GM21515 (cell line): ENCODE measurements around the gene AHSP.
"Not testable (repeated sequence)": the region's sequence is repeated elsewhere in the genome, so short reads cannot be mapped to it uniquely, and the experiment has no call there.

Experiments used
- ATAC-seq: cut with Tn5 transposase; IDR thresholded peaks from one replicate; pipeline ENCODE4 v1.9.1; 2021; ENCODE audit not compliant: unreplicated experiment

The AHSP gene

DNA sequence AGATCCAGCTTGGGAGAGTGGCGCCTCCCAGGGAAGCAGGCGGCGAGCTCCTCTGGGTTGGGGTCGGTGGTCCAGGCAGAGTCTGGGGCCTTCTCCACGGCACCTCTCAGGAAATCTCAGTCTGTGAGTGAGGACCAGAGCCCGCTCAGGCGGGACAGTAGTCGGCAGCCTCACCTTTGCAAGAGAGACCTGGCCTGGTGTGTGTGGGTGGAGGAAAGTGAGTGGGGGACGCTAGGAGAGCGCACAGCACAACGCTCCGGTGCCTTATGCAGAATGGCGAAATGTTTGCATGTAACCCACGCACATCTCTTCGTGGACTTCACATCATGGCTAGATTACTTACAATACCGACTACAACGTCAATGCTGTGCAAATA lies 2.2 kb downstream of the AHSP start:
- ATAC-seq: no peak

DNA sequence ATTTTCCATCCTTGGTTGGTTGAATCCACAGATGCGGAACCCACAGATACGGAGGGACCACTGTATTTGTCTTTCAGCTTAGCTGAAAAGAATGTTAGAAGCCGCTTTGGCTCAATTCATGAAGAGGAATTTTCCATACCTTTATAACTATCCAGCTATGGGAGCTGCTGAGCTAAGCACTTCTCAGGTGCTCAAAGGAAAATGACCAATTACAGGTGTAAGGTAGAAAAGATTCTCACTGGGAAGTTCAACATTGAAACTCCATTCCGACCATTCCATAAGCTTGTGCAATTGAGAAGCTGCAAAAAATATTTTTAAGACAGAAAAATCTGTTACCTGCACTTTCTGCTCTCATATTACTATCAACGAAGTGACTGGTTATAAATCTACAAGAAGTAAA lies 2.7 kb downstream of the AHSP start:
- ATAC-seq: no peak

DNA sequence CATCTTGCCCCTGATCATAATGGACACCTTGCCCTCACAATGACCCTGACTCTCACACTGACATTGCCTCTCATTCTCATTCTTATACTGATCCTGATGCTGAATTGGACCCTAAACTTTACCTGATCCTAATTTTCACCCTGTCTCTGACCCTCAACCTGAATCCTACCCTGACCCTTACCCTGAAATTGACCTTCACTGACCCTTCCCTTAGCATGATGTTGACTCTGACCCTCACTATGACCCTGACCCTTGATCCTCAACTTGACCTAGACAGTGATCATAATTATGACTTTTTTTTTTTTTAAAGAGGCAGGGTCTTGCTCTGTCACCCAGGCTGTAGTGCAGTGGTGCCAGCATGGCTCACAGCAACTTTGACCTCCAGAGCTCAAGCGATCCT lies 3.4 kb downstream of the AHSP start:
- no peak for ATAC-seq

DNA sequence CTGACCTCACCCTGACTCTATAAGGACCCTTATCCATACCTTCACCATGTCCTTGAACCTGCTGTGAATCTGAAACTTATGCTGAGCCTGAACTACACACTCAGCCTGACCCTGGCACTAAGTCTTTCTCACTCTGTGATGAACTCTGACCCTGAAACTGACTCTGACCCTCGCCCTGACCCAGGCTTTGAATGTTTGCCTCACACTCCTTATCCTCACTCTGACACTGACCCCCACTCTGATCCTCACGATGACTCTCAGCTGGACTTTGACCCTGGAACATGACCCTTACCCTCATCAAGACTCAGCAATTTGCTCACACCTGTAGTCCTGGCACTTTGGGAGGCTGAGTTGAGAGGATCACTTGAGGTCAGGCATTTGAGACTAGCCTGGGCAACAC lies 4.4 kb downstream of the AHSP start:
- ATAC-seq: no peak

DNA sequence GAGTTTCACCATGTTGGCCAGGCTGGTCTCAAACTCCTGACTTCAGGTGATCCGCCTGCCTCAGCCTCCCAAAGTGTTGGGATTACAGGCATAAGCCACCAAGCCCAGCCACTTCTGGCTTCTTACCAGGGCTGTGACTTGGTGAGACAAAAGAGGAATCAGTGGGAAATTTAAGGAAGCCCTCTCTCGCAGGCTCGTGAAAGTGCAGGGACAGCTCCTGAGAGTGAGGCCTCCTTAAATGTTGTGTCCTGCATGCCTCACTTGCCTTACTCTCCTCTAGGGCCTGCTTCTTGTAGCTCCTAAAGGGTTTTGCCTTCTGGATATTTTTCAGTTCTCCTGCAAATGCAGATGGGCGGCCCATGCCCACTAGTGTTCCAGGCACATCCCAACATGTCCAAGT lies 5.2 kb downstream of the AHSP start:
- ATAC-seq: no peak

DNA sequence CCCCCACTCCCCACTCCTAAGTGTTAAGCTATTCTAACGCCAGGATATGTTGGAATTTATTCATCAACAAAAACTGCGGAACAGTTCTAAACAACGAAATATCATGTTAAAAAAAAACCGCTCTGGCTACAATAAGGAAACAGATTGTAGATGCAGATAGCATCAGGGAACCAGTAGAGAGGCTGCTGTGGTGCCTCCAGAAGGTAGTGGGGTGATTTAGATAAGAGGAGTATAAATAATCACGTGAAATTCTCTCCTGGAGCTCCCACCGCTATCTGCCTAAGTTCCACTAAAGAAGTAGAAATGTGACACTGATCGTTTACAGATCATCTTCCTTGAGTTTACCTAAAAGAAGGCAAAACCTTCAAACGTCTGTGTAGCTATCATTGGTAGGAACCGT lies 8.0 kb downstream of the AHSP start:
- no peak for ATAC-seq

DNA sequence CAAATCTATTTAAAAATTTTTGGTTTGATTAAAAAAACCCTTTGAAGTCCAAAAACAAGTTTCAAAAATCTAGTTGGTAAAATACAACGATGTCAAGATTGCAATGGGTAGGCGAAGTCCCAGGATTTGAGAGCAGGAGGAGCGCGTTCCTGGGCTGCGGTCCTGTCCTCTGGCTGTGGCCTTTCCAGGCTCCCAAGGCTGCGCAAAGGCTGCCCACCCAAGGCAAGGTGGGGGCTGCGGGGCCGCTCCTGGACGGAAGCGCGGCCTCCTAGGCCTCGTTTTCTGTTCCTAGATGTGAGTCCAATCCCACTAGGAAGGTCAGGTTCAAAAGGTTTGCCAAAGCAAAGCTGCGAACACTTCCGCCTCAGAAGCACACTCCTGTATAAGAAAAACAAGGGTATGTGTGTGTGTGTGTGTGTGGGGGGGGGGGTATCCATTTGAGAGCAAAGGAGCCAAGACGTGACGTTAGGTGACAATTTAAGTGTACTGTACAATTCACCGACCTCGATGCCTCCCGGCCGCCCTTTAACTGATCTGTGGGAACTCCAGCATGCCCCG lies 9.2 kb downstream of the AHSP start:
- no peak for ATAC-seq

DNA sequence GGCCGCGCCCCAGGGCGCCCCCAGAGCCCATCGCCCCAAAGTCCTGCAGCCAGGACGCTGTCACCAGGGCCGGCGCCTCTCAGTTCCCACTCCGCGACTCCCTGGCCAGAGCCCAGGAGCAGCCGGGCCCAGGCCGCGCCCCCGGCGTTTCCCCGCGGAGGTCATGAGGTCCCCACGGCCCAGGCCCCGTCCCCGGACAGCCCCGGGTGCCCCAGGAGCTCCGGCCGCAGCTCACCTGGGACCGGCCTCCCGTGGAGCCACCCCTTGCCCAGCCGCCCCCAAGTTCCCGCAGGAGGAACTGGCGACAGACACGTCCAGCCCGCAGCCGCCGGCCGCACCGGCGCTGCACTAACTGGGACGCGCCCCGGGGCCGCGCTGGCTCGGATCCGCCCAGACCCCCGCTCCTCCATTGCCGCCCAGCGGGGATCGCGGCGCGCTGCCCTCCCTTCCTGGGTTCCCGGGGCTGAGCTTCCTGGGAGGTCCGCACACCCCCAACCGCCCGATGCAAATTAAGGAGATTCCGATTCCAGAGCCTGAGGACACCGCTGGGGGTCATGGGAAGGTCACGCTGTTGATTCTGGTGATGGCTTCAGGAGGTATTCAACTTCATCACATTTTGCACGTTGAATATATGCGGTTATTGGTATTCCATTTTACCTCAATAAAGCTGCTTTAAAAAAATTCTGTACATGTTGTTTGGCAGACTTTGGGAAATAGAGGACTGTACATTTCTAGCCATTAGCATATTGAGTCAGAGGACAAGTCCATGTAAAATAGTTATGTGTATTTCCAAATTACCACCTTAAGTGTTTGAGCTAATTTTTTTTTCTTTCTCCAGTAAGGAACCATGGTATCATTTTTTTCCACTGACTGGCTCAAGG lies 9.9 kb downstream of the AHSP start:
- no peak for ATAC-seq

DNA sequence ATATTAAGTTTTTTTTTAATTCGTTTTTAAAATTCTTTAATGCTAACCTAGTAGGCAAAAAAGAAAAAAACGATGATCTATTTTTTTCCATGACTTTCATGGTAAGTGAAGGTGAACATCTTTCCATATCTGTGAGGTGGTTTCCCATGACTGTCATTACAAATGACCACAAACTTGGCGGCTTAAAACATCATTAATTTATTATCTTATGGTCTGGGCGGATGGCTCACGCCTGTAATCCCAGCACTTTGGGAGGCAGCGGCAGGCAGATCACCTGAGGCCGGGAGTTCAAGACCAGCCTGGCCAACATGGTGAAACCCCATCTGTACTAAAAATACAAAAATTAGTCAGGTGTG lies 10.5 kb downstream of the AHSP start:
- not testable (repeated sequence) for ATAC-seq

DNA sequence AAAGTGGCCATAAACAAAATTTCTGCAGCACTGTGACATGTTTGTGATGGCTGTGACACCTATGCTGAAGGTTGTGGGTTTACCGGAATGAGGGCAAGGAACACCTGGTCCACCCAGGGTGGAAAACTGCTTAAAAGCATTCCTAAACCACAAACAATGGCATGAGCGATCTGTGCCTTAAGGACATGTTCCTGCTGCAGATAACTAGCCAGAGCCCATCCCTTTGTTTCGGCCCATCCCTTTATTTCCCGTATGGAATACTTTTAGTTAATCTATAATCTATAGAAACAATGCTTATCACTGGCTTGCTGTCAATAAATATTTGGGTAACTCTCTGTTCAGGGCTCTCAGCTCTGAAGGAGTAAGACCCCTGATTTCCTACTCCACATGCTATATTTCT lies 12.1 kb downstream of the AHSP start:
- ATAC-seq: not testable (repeated sequence)

DNA sequence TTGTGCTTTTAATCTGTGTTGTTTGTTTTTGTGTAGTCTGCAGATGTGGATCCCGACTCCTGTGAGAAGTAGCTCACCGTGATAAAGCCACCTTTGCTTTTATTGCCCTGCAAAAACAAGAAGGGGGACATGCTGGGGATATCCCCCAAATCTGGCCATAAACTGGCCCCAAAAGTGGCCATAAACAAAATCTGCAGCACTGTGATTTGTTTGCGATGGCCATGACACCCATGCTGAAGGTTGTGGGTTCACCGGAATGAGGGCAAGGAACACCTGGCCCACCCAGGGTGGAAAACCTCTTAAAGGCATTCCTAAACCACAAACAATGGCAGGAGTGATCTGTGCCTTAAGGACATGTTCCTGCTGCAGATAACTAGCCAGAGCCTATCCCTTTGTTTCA lies 15.1 kb downstream of the AHSP start:
- no peak for ATAC-seq

DNA sequence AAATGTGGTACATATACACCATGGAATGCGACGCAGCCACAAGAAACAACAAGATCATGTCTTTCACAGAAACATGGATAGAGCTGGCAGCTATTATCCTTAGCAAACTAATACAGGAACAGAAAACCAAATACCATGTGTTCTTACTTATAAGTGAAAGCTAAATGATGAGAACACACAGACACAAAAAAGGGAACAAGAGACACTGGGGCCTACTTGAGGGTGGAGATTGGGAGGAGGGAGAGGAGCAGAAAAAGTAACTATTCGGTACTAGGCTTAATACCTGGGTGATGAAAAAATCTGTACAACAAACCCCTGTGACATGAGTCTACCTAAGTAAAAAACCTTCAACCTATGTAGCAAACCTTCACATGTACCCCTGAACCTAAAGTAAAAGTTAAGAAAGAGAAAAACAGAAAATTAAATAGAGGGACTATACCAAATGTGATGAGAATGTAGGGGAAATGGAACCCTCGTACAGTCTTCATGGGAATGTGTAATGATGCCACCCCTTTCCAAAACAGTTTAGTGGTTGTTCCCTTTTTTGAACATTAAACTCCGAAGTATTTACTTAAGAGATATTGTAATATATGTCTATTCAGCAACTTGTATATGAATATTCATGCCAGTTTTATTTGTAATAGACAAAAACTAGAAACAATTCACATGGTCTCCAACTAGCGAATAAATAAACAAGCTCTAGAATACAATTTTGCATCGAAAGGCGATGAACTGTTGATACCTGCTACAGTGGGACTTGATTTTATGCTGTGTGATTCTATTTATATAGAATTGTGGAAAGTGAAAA lies 33.9 kb downstream of the AHSP start:
- ATAC-seq: no peak

DNA sequence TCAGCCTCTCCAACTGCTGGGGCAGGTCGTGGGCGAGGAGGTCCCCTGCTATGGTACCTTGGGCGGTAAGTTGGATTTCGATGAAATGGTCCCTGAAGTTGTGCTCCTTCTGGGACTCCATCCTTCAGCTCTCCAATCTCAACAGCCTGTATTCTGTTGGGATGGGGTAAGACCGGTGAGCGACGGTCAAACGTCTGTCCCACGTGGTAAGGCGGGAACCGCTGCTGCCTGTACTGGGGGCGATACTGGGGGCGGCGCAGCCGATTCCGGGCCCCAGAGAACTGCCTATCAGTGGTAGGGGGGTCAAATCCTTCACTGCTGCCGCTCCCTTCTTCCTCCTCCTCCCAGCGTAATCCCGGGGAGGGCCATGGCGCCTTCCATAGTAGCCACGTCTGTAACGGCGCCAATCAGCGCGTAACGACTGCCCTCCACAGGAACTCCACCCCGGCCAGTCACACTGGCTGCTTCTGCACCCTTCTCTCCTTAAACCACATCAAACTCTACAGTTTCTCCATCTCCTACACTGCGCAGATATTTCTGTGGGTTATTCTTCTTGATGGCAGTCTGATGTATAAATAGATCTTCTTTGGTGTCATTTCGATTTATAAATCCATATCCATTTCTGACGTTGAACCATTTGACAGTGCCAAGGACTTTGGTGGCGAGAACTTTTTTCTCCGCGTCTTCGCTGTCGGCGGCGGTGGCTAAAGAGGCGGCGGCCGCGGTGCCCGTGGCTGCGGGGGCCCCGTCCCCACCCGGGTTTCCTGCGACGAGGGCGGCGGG lies 41.1 kb downstream of the AHSP start:
- no peak for ATAC-seq

DNA sequence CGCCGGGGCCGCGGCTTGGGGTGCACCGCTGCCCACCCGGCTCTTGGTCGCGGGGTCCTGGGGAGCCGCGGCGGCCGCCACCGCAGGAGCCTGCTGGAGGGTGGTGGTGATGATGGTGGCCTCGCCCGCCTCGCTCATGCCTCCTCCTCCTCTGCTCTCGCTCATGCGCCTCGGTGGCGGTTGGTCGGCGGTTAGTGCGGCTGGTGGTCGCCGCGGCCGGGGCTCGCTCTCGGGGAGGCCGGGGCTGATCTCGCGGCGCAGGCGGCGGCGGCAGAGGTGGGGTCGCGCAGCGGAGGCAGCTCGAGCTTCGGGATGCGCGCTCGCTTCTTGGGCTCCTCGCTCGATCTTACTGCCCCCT lies 41.6 kb downstream of the AHSP start:
- no peak for ATAC-seq

DNA sequence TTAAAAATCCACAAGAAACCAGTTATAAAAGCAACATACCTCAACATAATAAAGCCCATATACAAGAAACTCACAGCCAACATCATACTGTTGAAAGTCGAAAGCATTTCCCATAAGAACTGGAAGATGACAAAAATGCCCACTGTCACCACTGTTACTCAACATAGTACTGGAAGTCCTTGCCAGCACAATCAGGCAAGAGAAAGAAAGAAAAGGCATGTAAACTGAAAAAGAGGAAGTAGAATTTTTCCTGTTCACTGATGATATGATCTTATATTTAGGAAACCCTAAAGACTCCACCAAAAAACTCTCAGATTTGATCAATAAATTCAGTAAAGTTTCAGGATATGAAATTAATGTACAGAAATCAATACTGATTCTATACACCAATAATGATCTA lies 45.1 kb downstream of the AHSP start:
- no peak for ATAC-seq

DNA sequence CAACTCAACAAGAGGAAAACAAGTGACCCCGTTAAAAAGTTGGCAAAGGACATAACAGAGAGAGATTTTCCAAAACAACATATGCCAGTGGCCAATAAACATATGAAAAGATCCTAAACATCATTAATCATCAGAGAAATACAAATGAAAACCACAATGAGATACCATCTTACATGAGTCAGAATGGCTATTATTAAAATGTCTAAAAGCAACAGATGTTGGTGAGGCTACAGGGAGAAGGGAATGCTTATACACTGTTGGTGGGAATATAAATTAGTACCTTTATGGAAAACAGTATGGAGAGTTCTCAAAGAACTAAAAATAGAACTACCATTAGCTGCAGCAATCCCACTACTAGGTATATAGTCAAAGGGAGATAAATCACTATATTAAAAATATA lies 46.5 kb downstream of the AHSP start:
- ATAC-seq: not testable (repeated sequence)

DNA sequence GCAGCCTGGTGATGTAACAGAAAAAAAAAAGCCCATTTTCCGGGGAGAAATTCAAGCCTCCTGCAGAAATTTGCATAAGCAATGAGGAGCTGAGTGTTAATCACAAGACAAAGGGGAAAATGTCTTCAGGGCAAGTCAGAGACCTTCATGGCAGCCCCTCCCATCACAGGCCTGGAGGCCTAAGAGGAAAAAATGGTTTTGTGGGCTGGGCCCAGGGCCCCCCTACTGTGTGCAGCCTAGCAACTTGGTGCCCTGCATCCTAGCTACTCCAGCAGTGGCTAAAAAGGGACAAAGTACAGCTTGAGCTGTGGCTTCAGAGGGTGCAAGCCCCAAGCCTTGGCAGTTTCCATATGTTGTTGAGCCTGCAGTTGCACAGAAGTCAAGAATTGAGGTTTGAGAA lies 49.7 kb downstream of the AHSP start:
- no peak for ATAC-seq
